OCI-LY7 (cell line): ENCODE data around the gene NCKAP1. TPM values are rescaled to one million over a fixed set of nuclear protein-coding genes. Genes with fewer than 3 reads are reported as not detected.
A peak's percentile ranks its signal among the peaks of the same experiment; 100 is the strongest.

ENCODE experiments used
- BruUV-seq: library from RNA; stranded (reverse); fragments of 400-500 nt; replicated peaks from 2 replicates; lab custom pipeline; 2021; lab: Mats Ljungman, UMichigan
- CTCF ChIA-PET: fragments of 300-600 bp; sonication (Branson Sonifier 250); formaldehyde crosslinking; loops from one replicate; lab custom pipeline; 2022; ENCODE audit warnings: antibody characterized with exemption; ENCODE audit not compliant: unreplicated experiment; lab: Charles Lee
- POLR2A ChIA-PET: fragments of 300-600 bp; sonication (Branson Sonifier 250); formaldehyde crosslinking; loops from one replicate; lab custom pipeline; 2022; ENCODE audit warnings: antibody characterized with exemption; lab: Charles Lee
- DNase-seq: peaks from one replicate; pipeline ENCODE4 v3.0.0-alpha.2; 2015; ENCODE audit warnings: low spot score
- H2AFZ ChIP-seq: fragments of 200-600 bp; sonication (generic), shearing (Covaris generic); 2 replicates; pipeline ENCODE4 v1.6.1; 2014; ENCODE audit warnings: mild to moderate bottlenecking, antibody characterized with exemption, low read length, moderate library complexity
- H3K27ac ChIP-seq: fragments of 200-600 bp; sonication (generic); 2 replicates; pipeline ENCODE4 v1.5.1; 2014; ENCODE audit warnings: mixed run types, low read depth, mild to moderate bottlenecking, moderate library complexity, low read length, inconsistent platforms; ENCODE audit not compliant: poor library complexity, severe bottlenecking
- H3K36me3 ChIP-seq: fragments of 200-600 bp; sonication (generic); 2 replicates; pipeline ENCODE4 v1.6.1; 2014; ENCODE audit warnings: mild to moderate bottlenecking, antibody characterized with exemption, low read length, moderate library complexity, mixed read lengths; ENCODE audit not compliant: insufficient read depth
- H3K4me1 ChIP-seq: fragments of 200-600 bp; sonication (generic); 2 replicates; pipeline ENCODE4 v1.5.1; 2014; ENCODE audit warnings: mild to moderate bottlenecking, low read length; ENCODE audit not compliant: insufficient read depth, poor library complexity, severe bottlenecking
- H3K4me2 ChIP-seq: fragments of 200-600 bp; sonication (generic); 2 replicates; pipeline ENCODE4 v1.6.1; 2014; ENCODE audit warnings: mild to moderate bottlenecking, low read length
- H3K4me3 ChIP-seq: fragments of 200-600 bp; sonication (generic); 2 replicates; pipeline ENCODE4 v1.5.1; 2014; ENCODE audit warnings: mild to moderate bottlenecking, low read depth, low read length; ENCODE audit not compliant: poor library complexity, severe bottlenecking
- H3K79me2 ChIP-seq: fragments of 200-600 bp; sonication (generic); 2 replicates; pipeline ENCODE4 v1.6.1; 2016; ENCODE audit warnings: low read depth, mild to moderate bottlenecking, low read length, moderate library complexity, mixed read lengths; ENCODE audit not compliant: insufficient read depth
- H3K9me2 ChIP-seq: fragments of 200-600 bp; sonication (generic); 2 replicates; pipeline ENCODE4 v1.6.1; 2016; ENCODE audit warnings: mild to moderate bottlenecking, low read length, mixed read lengths; ENCODE audit not compliant: insufficient read depth
- H3K9me3 ChIP-seq: fragments of 200-600 bp; sonication (generic); 2 replicates; pipeline ENCODE4 v1.6.1; 2014; ENCODE audit warnings: mild to moderate bottlenecking, mixed run types, low read length, mixed read lengths
- H4K20me1 ChIP-seq: fragments of 200-600 bp; sonication (generic); 2 replicates; pipeline ENCODE4 v1.6.1; 2014; ENCODE audit warnings: mild to moderate bottlenecking, antibody characterized with exemption, low read length, moderate library complexity, mixed read lengths; ENCODE audit not compliant: insufficient read depth
- CTCF ChIP-seq: fragments of 200-600 bp; sonication (generic); conservative IDR thresholded peaks from 2 replicates; pipeline ENCODE4 v1.5.1; 2014; ENCODE audit warnings: mild to moderate bottlenecking, antibody characterized with exemption, low read length, moderate library complexity, mixed read lengths
- EZH2phosphoT487 ChIP-seq: fragments of 200-600 bp; sonication (generic); IDR thresholded peaks from 2 replicates; pipeline ENCODE4 v1.6.1; 2018; ENCODE audit warnings: low read depth, borderline replicate concordance, mild to moderate bottlenecking, mixed run types, antibody characterized with exemption, low read length, moderate library complexity, mixed read lengths
- intact Hi-C: fragments of 100-400 bp; cut with micrococcal nuclease; formaldehyde crosslinking; loops from one replicate; pipeline ENCODE4 v1.10.0; 2022; ENCODE audit not compliant: unreplicated experiment
- total RNA-seq, 2 experiments: library from RNA; depleted of rRNA in 1 of 2; stranded (reverse); fragments of >200 nt in 1 of 2; shearing (Covaris generic) in 1 of 2; gene quantifications; 2 replicates each; pipeline ENCODE4 v1.2.3, GENCODE V29; 2014 to 2022

NCKAP1 gene
- total RNA-seq, 2 experiments from 2014 or later, result 0.06 to 0.55 TPM

GRCh38 chr2:182943339-182943738 is 94.9 kb downstream of the NCKAP1 start:
- Histone ChIP-seq H3K27ac (no peak overlapping the region), H3K4me2 (no peak overlapping the region), H3K9me2 (no peaks in the 10 kb centered on the region), H4K20me1 (no peaks in the 10 kb centered on the region), H3K4me1 (peaks cover 15% of the 10 kb centered on the region), H3K79me2 (no peaks in the 10 kb centered on the region), H3K4me3 (no peak overlapping the region), H2AFZ (peak overlapping the region; percentile 45; the same call in 1 of the 2 replicates), H3K36me3 (no peaks in the 10 kb centered on the region), H3K9me3 (no peaks in the 10 kb centered on the region)
- ChIA-PET CTCF (no interaction called here), POLR2A (interaction anchor here (0.7 to 1.4 kb wide), 3 partner anchors 9 to 147 kb away, joined by 3 to 4 read pairs (median 4); no protein-coding TSS in a partner anchor)
- intact Hi-C loops, result no loop called here
- BruUV-seq, result no TSS peak
- no peak for DNase-seq
- TF ChIP-seq EZH2phosphoT487 (no peak), CTCF (no peak)

GRCh38 chr2:182942756-182943155 is 95.5 kb downstream of the NCKAP1 start:
- no peak overlapping the region for H3K27ac ChIP-seq
- ChIA-PET POLR2A (interaction anchor here (0.6 to 2.0 kb wide), 4 partner anchors 14 to 83 kb away, joined by 3 to 4 read pairs (median 4); no protein-coding TSS in a partner anchor), CTCF (no interaction called here)
- H2AFZ ChIP-seq, result peak overlapping the region; percentile 45; the same call in 1 of the 2 replicates
- no peaks in the 10 kb centered on the region for H3K9me2 ChIP-seq
- no peak overlapping the region for H3K4me2 ChIP-seq
- intact Hi-C loops, result no loop called here
- H3K4me3 ChIP-seq, result no peak overlapping the region
- no peaks in the 10 kb centered on the region for H3K36me3 ChIP-seq
- H4K20me1 ChIP-seq, result no peaks in the 10 kb centered on the region
- no peaks in the 10 kb centered on the region for H3K79me2 ChIP-seq
- no peak for DNase-seq
- no peak for TF ChIP-seq EZH2phosphoT487
- no peak for TF ChIP-seq CTCF
- no TSS peak for BruUV-seq
- H3K9me3 ChIP-seq, result no peaks in the 10 kb centered on the region
- peaks cover 15% of the 10 kb centered on the region for H3K4me1 ChIP-seq

GRCh38 chr2:182941919-182942318 is 96.3 kb downstream of the NCKAP1 start:
- DNase-seq, result no peak
- Histone ChIP-seq H3K36me3 (no peaks in the 10 kb centered on the region), H3K79me2 (no peaks in the 10 kb centered on the region), H4K20me1 (no peaks in the 10 kb centered on the region), H3K4me1 (peaks cover 15% of the 10 kb centered on the region), H3K4me2 (no peak overlapping the region), H3K9me3 (no peaks in the 10 kb centered on the region), H3K4me3 (no peak overlapping the region), H3K27ac (no peak overlapping the region), H3K9me2 (no peaks in the 10 kb centered on the region), H2AFZ (peak overlapping the region; percentile 20; the same call in 1 of the 2 replicates)
- ChIA-PET POLR2A (interaction anchor here (0.5 to 2.0 kb wide), 7 partner anchors 8 to 84 kb away, joined by 3 to 4 read pairs (median 3); no protein-coding TSS in a partner anchor), CTCF (interaction anchor here (0.6 kb wide), 1 partner anchor 137 kb away, joined by 3 read pairs; no protein-coding TSS in a partner anchor)
- TF ChIP-seq EZH2phosphoT487, result no peak
- no peak for TF ChIP-seq CTCF
- intact Hi-C loops, result no loop called here
- BruUV-seq, result no TSS peak
